ENCODE measurements around the gene PHKB. TPM values are rescaled to one million over a fixed set of nuclear protein-coding genes. Genes with fewer than 3 reads are reported as not detected.

The PHKB gene
- polyA plus RNA-seq, 1 donor (not counting 4 experiments of a cell fraction or from before 2014, with no cell fraction given) = 71.7 TPM

DNA sequence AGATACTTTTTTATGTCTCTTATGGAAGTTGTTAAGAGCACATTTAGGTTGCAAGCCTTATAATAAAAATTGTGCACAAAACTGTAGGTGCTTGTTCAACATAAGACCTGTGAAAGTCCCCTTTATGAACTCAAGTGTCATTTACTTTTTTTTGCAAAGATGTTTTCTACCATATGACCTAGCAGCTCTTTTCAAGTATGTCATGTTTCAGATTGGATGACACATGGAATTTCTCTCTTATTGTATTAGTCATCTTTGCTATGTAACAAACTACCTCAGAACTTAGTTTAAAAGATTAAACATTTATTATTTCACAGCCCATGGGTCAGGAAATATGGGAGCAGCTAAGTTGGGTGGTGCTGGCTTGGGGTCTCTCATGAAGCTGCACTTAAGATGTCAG is 57.9 kb downstream of the PHKB start:
- H3K9me3 ChIP-seq (ENCODE audit: control insufficient read depth, low read depth, low read length) = no peaks in the 10 kb centered on the region
- no peak overlapping the region for H3K9ac ChIP-seq (ENCODE audit: control insufficient read depth, extremely low read depth, insufficient read depth, low read length)
- no peaks in the 10 kb centered on the region for H3K27me3 ChIP-seq (ENCODE audit: control insufficient read depth, extremely low read depth, insufficient read depth, low read length)
- H3K36me3 ChIP-seq (ENCODE audit: control insufficient read depth in 2 of 2, extremely low read depth in 1 of 2, insufficient read depth in 2 of 2, low read length in 2 of 2) = peaks cover 2% of the 10 kb centered on the region in 2 experiments
- H3K79me2 ChIP-seq (ENCODE audit: control insufficient read depth, insufficient read depth, low read length) = no peaks in the 10 kb centered on the region
- H3K4me2 ChIP-seq (ENCODE audit: control insufficient read depth, extremely low read depth, insufficient read depth, low read depth, low read length) = no peak overlapping the region
- H4K20me1 ChIP-seq (ENCODE audit: control insufficient read depth, extremely low read depth, insufficient read depth, low read length) = no peaks in the 10 kb centered on the region
- no peak overlapping the region for H2AFZ ChIP-seq (ENCODE audit: control insufficient read depth, low read length)
- no peaks in the 10 kb centered on the region for H3K4me1 ChIP-seq (ENCODE audit: control insufficient read depth, extremely low read depth, insufficient read depth, low read length)
- DNase-seq (ENCODE audit: low read depth, low spot score) (no peak), FAIRE-seq (no peak)
- no peak overlapping the region for H3K27ac ChIP-seq (ENCODE audit: control insufficient read depth, insufficient read depth, low read length)
- H3K4me3 ChIP-seq (ENCODE audit: control insufficient read depth in 2 of 3, extremely low read depth in 1 of 3, insufficient read depth in 2 of 3, low read depth in 1 of 3, low read length in 3 of 3) = no peak overlapping the region
- TF ChIP-seq, protein P1, sequence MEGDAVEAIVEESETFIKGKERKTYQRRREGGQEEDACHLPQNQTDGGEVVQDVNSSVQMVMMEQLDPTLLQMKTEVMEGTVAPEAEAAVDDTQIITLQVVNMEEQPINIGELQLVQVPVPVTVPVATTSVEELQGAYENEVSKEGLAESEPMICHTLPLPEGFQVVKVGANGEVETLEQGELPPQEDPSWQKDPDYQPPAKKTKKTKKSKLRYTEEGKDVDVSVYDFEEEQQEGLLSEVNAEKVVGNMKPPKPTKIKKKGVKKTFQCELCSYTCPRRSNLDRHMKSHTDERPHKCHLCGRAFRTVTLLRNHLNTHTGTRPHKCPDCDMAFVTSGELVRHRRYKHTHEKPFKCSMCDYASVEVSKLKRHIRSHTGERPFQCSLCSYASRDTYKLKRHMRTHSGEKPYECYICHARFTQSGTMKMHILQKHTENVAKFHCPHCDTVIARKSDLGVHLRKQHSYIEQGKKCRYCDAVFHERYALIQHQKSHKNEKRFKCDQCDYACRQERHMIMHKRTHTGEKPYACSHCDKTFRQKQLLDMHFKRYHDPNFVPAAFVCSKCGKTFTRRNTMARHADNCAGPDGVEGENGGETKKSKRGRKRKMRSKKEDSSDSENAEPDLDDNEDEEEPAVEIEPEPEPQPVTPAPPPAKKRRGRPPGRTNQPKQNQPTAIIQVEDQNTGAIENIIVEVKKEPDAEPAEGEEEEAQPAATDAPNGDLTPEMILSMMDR (optimal IDR thresholded peaks at IDR 0.05 in 1 of 3, IDR thresholded peaks at IDR 0.05 in 1 of 3, conservative IDR thresholded peaks at IDR 0.05 in 1 of 3; ENCODE audit: extremely low read depth in 1 of 3, insufficient read depth in 2 of 3, low read length in 3 of 3) = no peak
- dilution Hi-C loops (cut with MboI; ENCODE audit: extremely low pct_ligation_motif_present, low sequenced_read_pairs) = no loop called here
- no peaks in the 10 kb centered on the region for H3K9me1 ChIP-seq (ENCODE audit: control insufficient read depth, extremely low read depth, insufficient read depth, low read length)

GRCh38 chr16:47519546-47519945 is 58.4 kb downstream of the PHKB start:
- no peaks in the 10 kb centered on the region for H3K9me3 ChIP-seq (ENCODE audit: control insufficient read depth, low read depth, low read length)
- no peak overlapping the region for H3K4me3 ChIP-seq (ENCODE audit: control insufficient read depth in 2 of 3, extremely low read depth in 1 of 3, insufficient read depth in 2 of 3, low read depth in 1 of 3, low read length in 3 of 3)
- no peak overlapping the region for H3K4me2 ChIP-seq (ENCODE audit: control insufficient read depth, extremely low read depth, insufficient read depth, low read depth, low read length)
- FAIRE-seq = no peak
- H3K27ac ChIP-seq (ENCODE audit: control insufficient read depth, insufficient read depth, low read length) = no peak overlapping the region
- no peak overlapping the region for H2AFZ ChIP-seq (ENCODE audit: control insufficient read depth, low read length)
- no peaks in the 10 kb centered on the region for H3K27me3 ChIP-seq (ENCODE audit: control insufficient read depth, extremely low read depth, insufficient read depth, low read length)
- no peaks in the 10 kb centered on the region for H3K79me2 ChIP-seq (ENCODE audit: control insufficient read depth, insufficient read depth, low read length)
- no peaks in the 10 kb centered on the region for H4K20me1 ChIP-seq (ENCODE audit: control insufficient read depth, extremely low read depth, insufficient read depth, low read length)
- no peak overlapping the region for H3K9ac ChIP-seq (ENCODE audit: control insufficient read depth, extremely low read depth, insufficient read depth, low read length)
- H3K9me1 ChIP-seq (ENCODE audit: control insufficient read depth, extremely low read depth, insufficient read depth, low read length) = no peaks in the 10 kb centered on the region
- H3K4me1 ChIP-seq (ENCODE audit: control insufficient read depth, extremely low read depth, insufficient read depth, low read length) = no peaks in the 10 kb centered on the region
- TF ChIP-seq, protein P1 (optimal IDR thresholded peaks at IDR 0.05 in 1 of 3, IDR thresholded peaks at IDR 0.05 in 1 of 3, conservative IDR thresholded peaks at IDR 0.05 in 1 of 3; ENCODE audit: extremely low read depth in 1 of 3, insufficient read depth in 2 of 3, low read length in 3 of 3) = no peak
- no peak for TF ChIP-seq EZH2 (IDR thresholded peaks at IDR 0.05; ENCODE audit: low read length)
- peaks cover 0 to 2% of the 10 kb centered on the region in 2 experiments for H3K36me3 ChIP-seq (ENCODE audit: control insufficient read depth in 2 of 2, extremely low read depth in 1 of 2, insufficient read depth in 2 of 2, low read length in 2 of 2)
- DNase-seq (ENCODE audit: low read depth, low spot score) = no peak
- dilution Hi-C loops (cut with MboI; ENCODE audit: extremely low pct_ligation_motif_present, low sequenced_read_pairs) = no loop called here
